ENCODE measurements around the gene CAPN15.

DNA sequence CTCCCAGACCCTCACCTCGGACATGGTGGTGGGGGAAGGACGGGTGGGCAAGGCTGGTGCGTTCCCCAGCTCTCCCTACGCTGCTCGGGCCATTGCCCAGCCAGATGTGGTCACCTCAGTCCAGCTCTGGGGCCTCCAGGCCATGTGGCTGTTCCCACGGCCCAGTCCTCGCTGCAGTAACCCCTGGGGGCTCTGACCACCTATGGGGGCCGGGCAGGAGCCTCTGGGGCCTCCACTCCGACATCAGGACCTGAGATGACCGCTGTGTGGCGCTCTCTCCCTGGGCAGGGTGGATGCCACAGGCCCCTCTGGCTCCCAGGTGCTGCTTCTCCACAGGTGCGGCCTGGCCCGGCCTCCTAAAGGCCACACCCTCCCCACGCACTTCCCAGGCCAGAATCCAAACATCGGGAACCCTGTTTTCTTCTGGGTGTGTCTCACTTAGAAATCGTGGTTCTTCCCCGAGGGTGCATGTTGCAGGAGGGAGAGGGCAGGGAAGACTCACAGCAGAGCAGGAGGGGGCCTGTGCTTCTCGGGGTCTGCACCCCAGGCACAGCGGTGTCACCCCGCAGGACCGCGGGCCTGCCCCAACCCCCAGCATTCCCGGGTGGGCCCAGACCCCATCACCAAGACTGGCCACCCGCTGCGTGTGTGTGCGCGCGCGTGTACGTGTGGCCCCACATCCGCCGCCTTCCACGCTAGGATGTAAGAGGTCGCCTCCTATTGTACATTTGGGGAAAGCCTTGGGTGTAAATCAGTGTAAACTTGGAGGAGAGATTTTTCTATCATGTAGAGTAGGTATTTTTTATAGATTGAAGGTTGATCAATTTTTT is 5.9 kb upstream of the CAPN15 start:
- no peak for TF ChIP-seq POLR2A (IDR thresholded peaks at IDR 0.05)
- TF ChIP-seq CTCF (IDR thresholded peaks at IDR 0.05): no peak

Measured in right lobe of liver (tissue), 4 donors.